22Rv1 (cell line): Measurements from ENCODE around the gene NTNG1.

Experiments
- ZFX ChIP-seq: fragments of 450-650 bp; IDR thresholded peaks from 2 replicates; pipeline ENCODE4 v1.6.1; 2017; ENCODE audit warnings: antibody characterized with exemption, borderline replicate concordance
- TF ChIP-seq, protein P1 (sequence below): fragments of 450-650 bp; IDR thresholded peaks from 2 replicates; pipeline ENCODE4 v1.5.1; 2017; ENCODE audit warnings: mild to moderate bottlenecking

DNA sequence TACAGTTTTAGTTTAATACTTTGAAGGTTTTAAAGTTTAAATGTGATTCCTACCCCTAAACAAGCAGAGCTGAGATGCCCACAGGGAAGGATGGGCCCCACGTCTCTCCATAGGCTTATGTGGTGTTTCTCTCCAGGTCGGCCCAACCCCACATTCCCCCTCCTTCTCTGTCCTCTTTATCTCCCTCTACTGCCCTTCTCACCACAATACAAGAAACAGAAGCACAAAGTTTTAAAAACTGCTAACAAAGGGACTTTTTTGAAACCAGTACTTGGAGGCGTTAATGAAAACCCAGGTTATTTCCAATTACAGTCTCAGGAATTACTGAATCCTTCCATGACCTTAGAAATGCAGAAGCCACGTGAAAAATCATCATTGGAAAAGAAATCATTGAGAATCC lies 324.0 kb downstream of the NTNG1 start:
- TF ChIP-seq, protein P1, sequence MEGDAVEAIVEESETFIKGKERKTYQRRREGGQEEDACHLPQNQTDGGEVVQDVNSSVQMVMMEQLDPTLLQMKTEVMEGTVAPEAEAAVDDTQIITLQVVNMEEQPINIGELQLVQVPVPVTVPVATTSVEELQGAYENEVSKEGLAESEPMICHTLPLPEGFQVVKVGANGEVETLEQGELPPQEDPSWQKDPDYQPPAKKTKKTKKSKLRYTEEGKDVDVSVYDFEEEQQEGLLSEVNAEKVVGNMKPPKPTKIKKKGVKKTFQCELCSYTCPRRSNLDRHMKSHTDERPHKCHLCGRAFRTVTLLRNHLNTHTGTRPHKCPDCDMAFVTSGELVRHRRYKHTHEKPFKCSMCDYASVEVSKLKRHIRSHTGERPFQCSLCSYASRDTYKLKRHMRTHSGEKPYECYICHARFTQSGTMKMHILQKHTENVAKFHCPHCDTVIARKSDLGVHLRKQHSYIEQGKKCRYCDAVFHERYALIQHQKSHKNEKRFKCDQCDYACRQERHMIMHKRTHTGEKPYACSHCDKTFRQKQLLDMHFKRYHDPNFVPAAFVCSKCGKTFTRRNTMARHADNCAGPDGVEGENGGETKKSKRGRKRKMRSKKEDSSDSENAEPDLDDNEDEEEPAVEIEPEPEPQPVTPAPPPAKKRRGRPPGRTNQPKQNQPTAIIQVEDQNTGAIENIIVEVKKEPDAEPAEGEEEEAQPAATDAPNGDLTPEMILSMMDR = no peak
- no peak for TF ChIP-seq ZFX
